ENCODE measurements around the gene ZDHHC14. TPM values are rescaled to one million over a fixed set of nuclear protein-coding genes. Genes with fewer than 3 reads are reported as not detected.
"Not testable (repeated sequence)": the region's sequence is repeated elsewhere in the genome, so short reads cannot be mapped to it uniquely, and the experiment has no call there.

Gene ZDHHC14
- polyA plus RNA-seq, 2 of the 4 experiments (the other 2 are of a cell fraction), result 2.2 to 2.8 TPM

DNA sequence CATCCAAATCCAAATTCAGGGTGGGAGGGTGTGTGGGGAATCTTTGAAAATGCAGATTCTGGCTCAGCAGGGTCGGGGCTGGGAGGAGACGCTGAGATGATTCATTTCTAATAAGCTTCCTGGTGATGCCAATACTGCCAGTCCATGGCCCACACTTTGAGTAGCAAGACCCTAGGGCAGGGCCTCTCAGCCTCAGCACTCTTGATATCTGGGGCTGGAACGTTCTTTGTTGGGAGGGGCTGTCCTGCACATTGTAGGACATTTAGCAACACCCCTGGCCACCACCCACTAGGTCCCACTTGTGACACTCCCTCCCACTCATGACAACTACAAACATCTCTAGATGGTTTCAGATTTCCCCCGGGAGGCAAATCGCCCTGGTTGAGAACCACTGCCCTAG lies 191.0 kb downstream of the ZDHHC14 start:
- FAIRE-seq (no peak), DNase-seq (ENCODE audit: low read depth in 1 of 2, low spot score in 1 of 2) (no peak), ATAC-seq (no peak)
- H3K9me3 ChIP-seq, result no peaks in the 10 kb centered on the region
- CTCF ChIA-PET, result interaction anchor here (0.6 to 1.3 kb wide), 2 partner anchors 9 to 255 kb away, joined by 3 read pairs; no protein-coding TSS in a partner anchor
- POLR2A ChIA-PET, result no interaction called here
- H3K4me3 ChIP-seq, result no peak overlapping the region
- no peak overlapping the region for H3K27ac ChIP-seq
- WGBS (ENCODE audit: missing lambda C conversion rate), result 88% methylated on average over 5 of the region's 5 CpGs
- TF ChIP-seq ZFP36 (IDR thresholded peaks at IDR 0.05; ENCODE audit: borderline replicate concordance, partially characterized antibody) (no peak), RAD21 (conservative IDR thresholded peaks at IDR 0.05 in 1 of 2, IDR thresholded peaks at IDR 0.05 in 1 of 2) (no peak), RCOR1 (IDR thresholded peaks at IDR 0.05; ENCODE audit: low read depth, low read length) (no peak), CEBPB (IDR thresholded peaks at IDR 0.05) (no peak), HDAC2 (IDR thresholded peaks at IDR 0.05) (no peak), POLR2A (IDR thresholded peaks at IDR 0.05; ENCODE audit: low read length) (no peak), RNF2 (IDR thresholded peaks at IDR 0.05; ENCODE audit: borderline replicate concordance, low read depth) (no peak), CHD2 (IDR thresholded peaks at IDR 0.05; ENCODE audit: low read length, partially characterized antibody) (no peak), MAFK (IDR thresholded peaks at IDR 0.05; ENCODE audit: partially characterized antibody) (no peak), HOXB5 (CRISPR knock-in tag; IDR thresholded peaks at IDR 0.05) (no peak), EHF (CRISPR knock-in tag; IDR thresholded peaks at IDR 0.05) (no peak), HOXB13 (CRISPR knock-in tag; IDR thresholded peaks at IDR 0.05; ENCODE audit: low read depth) (no peak), GATA3 (IDR thresholded peaks at IDR 0.05; ENCODE audit: borderline replicate concordance) (no peak), RFX5 (IDR thresholded peaks at IDR 0.05) (no peak)
- TF ChIP-seq, protein P1, sequence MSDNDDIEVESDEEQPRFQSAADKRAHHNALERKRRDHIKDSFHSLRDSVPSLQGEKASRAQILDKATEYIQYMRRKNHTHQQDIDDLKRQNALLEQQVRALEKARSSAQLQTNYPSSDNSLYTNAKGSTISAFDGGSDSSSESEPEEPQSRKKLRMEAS (IDR thresholded peaks at IDR 0.05), result no peak
- TF ChIP-seq, protein P2, sequence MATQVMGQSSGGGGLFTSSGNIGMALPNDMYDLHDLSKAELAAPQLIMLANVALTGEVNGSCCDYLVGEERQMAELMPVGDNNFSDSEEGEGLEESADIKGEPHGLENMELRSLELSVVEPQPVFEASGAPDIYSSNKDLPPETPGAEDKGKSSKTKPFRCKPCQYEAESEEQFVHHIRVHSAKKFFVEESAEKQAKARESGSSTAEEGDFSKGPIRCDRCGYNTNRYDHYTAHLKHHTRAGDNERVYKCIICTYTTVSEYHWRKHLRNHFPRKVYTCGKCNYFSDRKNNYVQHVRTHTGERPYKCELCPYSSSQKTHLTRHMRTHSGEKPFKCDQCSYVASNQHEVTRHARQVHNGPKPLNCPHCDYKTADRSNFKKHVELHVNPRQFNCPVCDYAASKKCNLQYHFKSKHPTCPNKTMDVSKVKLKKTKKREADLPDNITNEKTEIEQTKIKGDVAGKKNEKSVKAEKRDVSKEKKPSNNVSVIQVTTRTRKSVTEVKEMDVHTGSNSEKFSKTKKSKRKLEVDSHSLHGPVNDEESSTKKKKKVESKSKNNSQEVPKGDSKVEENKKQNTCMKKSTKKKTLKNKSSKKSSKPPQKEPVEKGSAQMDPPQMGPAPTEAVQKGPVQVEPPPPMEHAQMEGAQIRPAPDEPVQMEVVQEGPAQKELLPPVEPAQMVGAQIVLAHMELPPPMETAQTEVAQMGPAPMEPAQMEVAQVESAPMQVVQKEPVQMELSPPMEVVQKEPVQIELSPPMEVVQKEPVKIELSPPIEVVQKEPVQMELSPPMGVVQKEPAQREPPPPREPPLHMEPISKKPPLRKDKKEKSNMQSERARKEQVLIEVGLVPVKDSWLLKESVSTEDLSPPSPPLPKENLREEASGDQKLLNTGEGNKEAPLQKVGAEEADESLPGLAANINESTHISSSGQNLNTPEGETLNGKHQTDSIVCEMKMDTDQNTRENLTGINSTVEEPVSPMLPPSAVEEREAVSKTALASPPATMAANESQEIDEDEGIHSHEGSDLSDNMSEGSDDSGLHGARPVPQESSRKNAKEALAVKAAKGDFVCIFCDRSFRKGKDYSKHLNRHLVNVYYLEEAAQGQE (IDR thresholded peaks at IDR 0.05), result no peak
- H3K4me1 ChIP-seq, result no peaks in the 10 kb centered on the region
- H3K4me2 ChIP-seq, result no peak overlapping the region

DNA sequence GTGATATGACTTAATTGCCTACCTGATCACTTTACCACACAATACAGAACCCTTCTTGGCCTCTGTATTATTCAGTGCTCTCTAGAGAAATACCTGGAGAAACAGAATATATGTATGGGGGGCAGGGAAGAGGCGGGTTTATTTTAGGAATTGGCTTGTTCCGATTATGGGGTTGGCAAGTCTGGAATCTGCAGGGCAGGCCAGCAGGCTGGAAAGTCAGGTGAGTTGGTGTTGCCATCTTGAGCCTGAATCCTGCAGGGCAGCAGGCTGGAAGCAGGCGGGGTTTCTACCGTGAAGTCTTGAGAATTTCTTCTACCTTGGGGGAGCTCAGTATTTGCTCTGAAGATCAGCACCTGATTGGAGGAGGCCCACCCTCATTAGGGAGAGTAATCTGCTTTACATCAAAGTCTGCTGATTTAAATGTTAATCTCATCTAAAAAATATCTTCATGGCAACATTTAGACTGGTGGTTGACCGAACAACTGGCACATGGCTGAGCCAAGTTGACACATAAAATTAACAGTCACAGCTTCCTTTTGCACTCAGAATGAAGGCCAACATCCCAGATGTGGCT lies 193.9 kb downstream of the ZDHHC14 start:
- DNase-seq (ENCODE audit: low read depth in 1 of 2, low spot score in 1 of 2) (no peak), ATAC-seq (no peak), FAIRE-seq (no peak)
- TF ChIP-seq EHMT2 (IDR thresholded peaks at IDR 0.05; ENCODE audit: low read depth), result no peak
- no peak for TF ChIP-seq EHF (CRISPR knock-in tag; IDR thresholded peaks at IDR 0.05)
- no peak for TF ChIP-seq ZFP36 (IDR thresholded peaks at IDR 0.05; ENCODE audit: borderline replicate concordance, partially characterized antibody)
- Histone ChIP-seq H3K4me1 (no peaks in the 10 kb centered on the region), H3K4me3 (no peak overlapping the region), H3K9me3 (no peaks in the 10 kb centered on the region), H3K4me2 (no peak overlapping the region), H3K27ac (no peak overlapping the region)
- 82% methylated on average over 5 of the region's 5 CpGs for WGBS (ENCODE audit: missing lambda C conversion rate)
- ChIA-PET CTCF (no interaction called here), POLR2A (no interaction called here)

- ATAC-seq, result no peak
- H3K9me3 ChIP-seq, result no peaks in the 10 kb centered on the region
- no peak overlapping the region for H3K4me3 ChIP-seq
- H3K4me2 ChIP-seq, result no peak overlapping the region
- DNase-seq (ENCODE audit: low read depth in 1 of 2, low spot score in 1 of 2), result no peak
- no peaks in the 10 kb centered on the region for H3K4me1 ChIP-seq
- ChIA-PET POLR2A (no interaction called here), CTCF (no interaction called here)
- WGBS (ENCODE audit: missing lambda C conversion rate), result 86% methylated on average over 9 of the region's 9 CpGs
- FAIRE-seq, result no peak
- no peak overlapping the region for H3K27ac ChIP-seq
- TF ChIP-seq KDM1A (IDR thresholded peaks at IDR 0.05; ENCODE audit: low read depth) (no peak), POLR2A (IDR thresholded peaks at IDR 0.05; ENCODE audit: low read length) (no peak), RARB (CRISPR knock-in tag; IDR thresholded peaks at IDR 0.05) (no peak), ZFP36 (IDR thresholded peaks at IDR 0.05; ENCODE audit: borderline replicate concordance, partially characterized antibody) (no peak), RCOR1 (IDR thresholded peaks at IDR 0.05; ENCODE audit: low read depth, low read length) (no peak), MYC (IDR thresholded peaks at IDR 0.05; ENCODE audit: borderline replicate concordance, low read length) (no peak), ESRRA (IDR thresholded peaks at IDR 0.05; ENCODE audit: borderline replicate concordance, low read length) (no peak)
Measured at GRCh38 chr6:157575436-157576145, 194.6 kb downstream of the ZDHHC14 start.

DNA sequence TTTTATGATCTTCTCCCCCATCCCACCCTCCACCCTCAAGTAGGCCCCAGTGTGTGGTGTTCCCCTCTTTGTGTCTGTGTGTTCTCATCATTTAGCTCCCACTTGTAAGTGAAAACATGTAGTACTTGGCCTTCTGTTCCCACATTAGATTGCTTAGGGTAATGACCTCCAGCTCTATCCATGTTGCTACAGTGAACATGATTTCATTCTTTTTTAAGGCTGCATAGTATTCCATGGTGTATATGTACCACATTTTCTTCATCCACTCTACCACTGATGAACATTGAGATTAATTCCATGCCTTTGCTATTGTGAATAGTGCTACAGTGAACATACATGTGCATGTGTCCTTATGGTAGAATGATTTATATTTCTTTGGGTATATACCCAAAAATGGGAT lies 196.0 kb downstream of the ZDHHC14 start:
- ATAC-seq; H3K4me3 ChIP-seq; H3K4me2 ChIP-seq; H3K4me1 ChIP-seq; DNase-seq (ENCODE audit: low read depth in 1 of 2, low spot score in 1 of 2); H3K9me3 ChIP-seq; POLR2A ChIA-PET; FAIRE-seq; H3K27ac ChIP-seq: not testable (repeated sequence)
- CTCF ChIA-PET, result interaction anchor here (0.6 to 1.2 kb wide), 2 partner anchors 90 to 91 kb away, joined by 3 read pairs; no protein-coding TSS in a partner anchor

DNA sequence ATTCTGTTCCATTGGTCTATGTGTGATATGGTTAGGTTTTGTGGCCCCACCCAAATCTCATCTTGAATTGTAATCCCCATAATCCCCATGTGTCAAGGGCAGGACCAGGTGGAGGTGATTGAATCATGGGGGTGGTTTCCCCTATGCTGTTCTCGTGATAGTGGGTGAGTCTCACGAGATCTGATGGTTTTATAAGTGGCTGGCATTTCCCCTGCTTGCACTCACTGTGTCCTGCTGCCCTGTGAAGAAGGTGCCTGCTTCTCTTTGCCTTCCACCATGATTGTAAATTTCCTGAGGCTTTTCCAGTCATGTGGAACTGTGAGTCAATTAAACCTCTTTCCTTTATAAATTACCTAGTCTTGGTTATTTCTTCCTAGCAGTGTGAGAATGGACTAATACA lies 197.5 kb downstream of the ZDHHC14 start:
- ATAC-seq; CTCF ChIA-PET; FAIRE-seq; H3K4me3 ChIP-seq; POLR2A ChIA-PET; H3K27ac ChIP-seq; H3K4me1 ChIP-seq; H3K4me2 ChIP-seq; DNase-seq (ENCODE audit: low read depth in 1 of 2, low spot score in 1 of 2); H3K9me3 ChIP-seq: not testable (repeated sequence)
- 74% methylated on average over 2 of the region's 2 CpGs for WGBS (ENCODE audit: missing lambda C conversion rate)

Measured in A549 (cell line).